ENCODE data around the gene TTLL11. TPM values are rescaled to one million over a fixed set of nuclear protein-coding genes. Genes with fewer than 3 reads are reported as not detected.
A peak's percentile ranks its signal among the peaks of the same experiment; 100 is the strongest.

Gene TTLL11
- total RNA-seq, 4 donors from 2014 or later: 3.0 to 9.9 (median 7.4) TPM

DNA sequence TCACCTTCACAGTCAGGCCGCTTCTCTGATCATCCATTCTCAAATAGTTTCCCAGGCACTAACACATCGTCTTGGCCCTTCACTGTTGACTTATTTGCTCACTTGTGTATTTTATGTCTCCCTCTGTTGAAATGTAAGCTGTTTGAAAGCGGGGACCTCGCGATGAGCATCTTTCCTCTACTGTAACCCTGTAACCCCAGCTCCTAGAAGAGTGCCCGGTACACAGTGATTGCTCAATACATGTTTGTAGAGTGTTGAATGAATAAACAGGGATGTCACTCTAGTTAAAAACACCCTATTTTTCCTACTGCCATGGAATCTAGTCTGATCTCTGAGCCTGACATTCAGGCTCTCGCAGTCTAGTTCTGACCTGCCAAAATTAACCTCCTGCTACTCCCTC, 150.8 kb downstream of the TTLL11 start:
- Histone ChIP-seq H3K4me3 (no peak overlapping the region), H3K27ac (peak overlapping the region in 2 of 4 donors; percentile 55 to 73), H3K9me3 (no peaks in the 10 kb centered on the region), H3K4me1 (peaks cover 0 to 9% (median 0%) of the 10 kb centered on the region in 4 donors), H3K27me3 (no peaks in the 10 kb centered on the region), H3K36me3 (no peaks in the 10 kb centered on the region)
- no peak for DNase-seq
- no peak for TF ChIP-seq POLR2A (IDR thresholded peaks at IDR 0.05)
- TF ChIP-seq, protein P1, sequence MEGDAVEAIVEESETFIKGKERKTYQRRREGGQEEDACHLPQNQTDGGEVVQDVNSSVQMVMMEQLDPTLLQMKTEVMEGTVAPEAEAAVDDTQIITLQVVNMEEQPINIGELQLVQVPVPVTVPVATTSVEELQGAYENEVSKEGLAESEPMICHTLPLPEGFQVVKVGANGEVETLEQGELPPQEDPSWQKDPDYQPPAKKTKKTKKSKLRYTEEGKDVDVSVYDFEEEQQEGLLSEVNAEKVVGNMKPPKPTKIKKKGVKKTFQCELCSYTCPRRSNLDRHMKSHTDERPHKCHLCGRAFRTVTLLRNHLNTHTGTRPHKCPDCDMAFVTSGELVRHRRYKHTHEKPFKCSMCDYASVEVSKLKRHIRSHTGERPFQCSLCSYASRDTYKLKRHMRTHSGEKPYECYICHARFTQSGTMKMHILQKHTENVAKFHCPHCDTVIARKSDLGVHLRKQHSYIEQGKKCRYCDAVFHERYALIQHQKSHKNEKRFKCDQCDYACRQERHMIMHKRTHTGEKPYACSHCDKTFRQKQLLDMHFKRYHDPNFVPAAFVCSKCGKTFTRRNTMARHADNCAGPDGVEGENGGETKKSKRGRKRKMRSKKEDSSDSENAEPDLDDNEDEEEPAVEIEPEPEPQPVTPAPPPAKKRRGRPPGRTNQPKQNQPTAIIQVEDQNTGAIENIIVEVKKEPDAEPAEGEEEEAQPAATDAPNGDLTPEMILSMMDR (IDR thresholded peaks at IDR 0.05): no peak

DNA sequence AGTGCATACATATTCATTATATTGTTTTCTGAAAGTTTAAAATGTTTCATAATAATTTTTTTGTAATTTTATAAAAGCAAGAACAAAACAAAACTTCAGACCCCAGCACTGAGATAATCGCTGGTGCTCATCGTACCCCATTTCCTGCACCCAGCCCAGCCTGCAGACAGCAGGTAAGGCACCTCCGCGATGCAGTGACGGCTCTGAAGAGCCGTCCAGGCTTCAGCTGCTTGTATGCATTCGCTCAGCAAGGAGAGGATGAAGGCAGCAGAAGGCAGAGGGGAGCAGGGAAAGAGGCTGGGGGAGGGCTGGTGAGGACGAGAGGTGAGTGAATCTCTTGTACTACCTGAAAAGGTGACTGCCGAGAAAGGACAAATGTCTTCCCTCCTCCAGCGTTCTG, 153.5 kb downstream of the TTLL11 start:
- Histone ChIP-seq H3K4me3 (peak overlapping the region in 1 of 4 donors; percentile 13), H3K27ac (peak overlapping the region in 1 of 4 donors; percentile 57), H3K36me3 (no peaks in the 10 kb centered on the region), H3K27me3 (no peaks in the 10 kb centered on the region), H3K9me3 (no peaks in the 10 kb centered on the region), H3K4me1 (peaks cover 0 to 9% (median 0%) of the 10 kb centered on the region in 4 donors)
- TF ChIP-seq POLR2A (IDR thresholded peaks at IDR 0.05): no peak
- TF ChIP-seq, protein P1 (IDR thresholded peaks at IDR 0.05): no peak
- peak in 1 of 3 donors; percentile 36 for DNase-seq

DNA sequence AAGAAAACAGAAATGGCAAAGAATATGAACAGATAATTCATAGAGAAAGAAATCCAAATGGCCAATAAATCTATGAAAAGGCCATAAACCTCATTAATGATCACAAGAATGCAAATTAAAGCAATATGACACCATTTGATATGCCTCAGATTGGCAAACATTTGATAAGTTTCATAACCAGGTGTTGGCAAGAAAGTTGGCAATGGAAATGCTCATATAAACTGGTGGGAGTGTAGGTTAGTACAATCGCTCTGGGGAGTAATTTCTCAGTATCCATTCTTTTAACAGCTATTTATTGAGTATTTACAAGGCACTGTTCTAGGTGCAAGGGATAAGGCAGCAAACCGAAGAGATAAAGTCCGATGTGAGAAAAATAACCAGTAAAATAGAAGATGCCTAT, 154.5 kb downstream of the TTLL11 start:
- peaks cover 0 to 4% (median 0%) of the 10 kb centered on the region in 4 donors for H3K4me1 ChIP-seq
- H3K27me3 ChIP-seq: no peaks in the 10 kb centered on the region
- no peaks in the 10 kb centered on the region for H3K9me3 ChIP-seq
- no peak overlapping the region for H3K27ac ChIP-seq
- H3K4me3 ChIP-seq: no peak overlapping the region
- DNase-seq: no peak
- TF ChIP-seq, protein P1 (IDR thresholded peaks at IDR 0.05): no peak
- no peak for TF ChIP-seq POLR2A (IDR thresholded peaks at IDR 0.05)
- H3K36me3 ChIP-seq: no peaks in the 10 kb centered on the region

DNA sequence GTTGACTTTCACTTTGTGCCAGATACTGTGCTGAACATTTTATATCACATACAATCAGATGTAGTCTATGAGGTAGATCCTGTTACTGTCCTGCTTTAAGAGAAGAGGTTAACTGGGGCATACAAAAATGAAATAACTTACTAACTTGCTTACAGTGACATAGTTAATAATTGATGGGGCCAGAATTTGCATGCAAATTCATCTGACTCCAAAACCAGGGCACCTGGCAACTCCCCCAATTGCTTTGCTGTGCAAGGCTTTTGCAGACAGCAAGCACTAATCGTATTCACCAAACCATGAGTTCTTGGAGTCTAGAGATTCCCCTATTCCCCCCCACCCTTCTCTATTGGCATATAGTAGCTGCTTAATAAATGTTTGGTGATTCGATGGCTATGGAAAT, 155.9 kb downstream of the TTLL11 start:
- TF ChIP-seq, protein P1 (IDR thresholded peaks at IDR 0.05): no peak
- TF ChIP-seq POLR2A (IDR thresholded peaks at IDR 0.05): no peak
- no peaks in the 10 kb centered on the region for H3K9me3 ChIP-seq
- no peak overlapping the region for H3K4me3 ChIP-seq
- H3K27ac ChIP-seq: no peak overlapping the region
- no peaks in the 10 kb centered on the region for H3K36me3 ChIP-seq
- no peaks in the 10 kb centered on the region for H3K27me3 ChIP-seq
- H3K4me1 ChIP-seq: peaks cover 0 to 4% (median 0%) of the 10 kb centered on the region in 4 donors
- no peak for DNase-seq

DNA sequence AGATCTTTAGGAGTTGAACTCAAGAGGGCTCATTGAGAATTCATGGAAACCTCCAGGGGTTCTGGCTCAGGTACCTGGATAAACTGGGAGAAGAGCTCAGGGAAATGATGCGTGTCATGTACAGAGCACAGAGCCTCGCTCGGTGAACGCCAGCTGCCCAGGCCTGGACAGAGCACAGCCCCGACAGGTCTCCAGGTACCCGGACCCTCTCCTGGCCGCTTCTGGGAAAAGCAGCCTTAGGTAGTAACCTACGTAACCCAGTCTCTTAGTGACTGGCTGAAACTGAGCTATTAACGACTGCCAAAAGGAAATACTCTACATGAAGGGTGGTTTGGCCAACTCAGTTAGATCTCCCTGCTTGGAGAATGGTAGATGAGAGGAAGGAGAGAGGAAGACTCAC, 157.4 kb downstream of the TTLL11 start:
- no peaks in the 10 kb centered on the region for H3K36me3 ChIP-seq
- H3K27me3 ChIP-seq: no peaks in the 10 kb centered on the region
- H3K27ac ChIP-seq: no peak overlapping the region
- H3K4me3 ChIP-seq: no peak overlapping the region
- no peaks in the 10 kb centered on the region for H3K9me3 ChIP-seq
- no peak for DNase-seq
- TF ChIP-seq POLR2A (IDR thresholded peaks at IDR 0.05): no peak
- TF ChIP-seq, protein P1 (IDR thresholded peaks at IDR 0.05): no peak
- H3K4me1 ChIP-seq: no peaks in the 10 kb centered on the region

DNA sequence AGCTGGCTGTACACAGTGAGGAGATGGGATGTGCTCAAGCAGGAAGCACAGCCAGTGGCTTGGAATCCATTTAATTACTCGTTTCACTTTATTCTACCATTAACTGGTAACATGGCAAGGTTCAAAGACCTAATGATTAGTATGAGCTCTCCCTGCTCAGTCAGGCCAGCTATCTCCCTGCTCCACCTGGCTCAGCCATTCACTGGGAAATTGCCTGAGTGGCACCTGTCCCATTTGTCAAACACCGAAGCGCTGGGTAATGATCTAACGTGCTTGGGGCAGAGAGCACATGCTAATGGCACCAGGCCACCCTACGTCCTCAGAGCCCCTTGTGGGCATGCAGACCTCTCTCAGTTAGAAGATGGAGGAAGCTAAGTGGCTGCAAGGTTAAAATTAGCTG, 162.2 kb downstream of the TTLL11 start:
- no peaks in the 10 kb centered on the region for H3K4me1 ChIP-seq
- H3K27ac ChIP-seq: no peak overlapping the region
- no peak overlapping the region for H3K4me3 ChIP-seq
- no peak for TF ChIP-seq POLR2A (IDR thresholded peaks at IDR 0.05)
- TF ChIP-seq, protein P1 (IDR thresholded peaks at IDR 0.05): no peak
- no peaks in the 10 kb centered on the region for H3K27me3 ChIP-seq
- H3K36me3 ChIP-seq: peaks cover 0 to 4% (median 0%) of the 10 kb centered on the region in 3 donors
- no peaks in the 10 kb centered on the region for H3K9me3 ChIP-seq
- DNase-seq: no peak

Measured in Peyer's patch (tissue), 4 donors.